AG09319 (cell line): ENCODE results near the gene PLD4.

Source experiments
- DNase-seq: peaks from one replicate; pipeline ENCODE4 v3.0.0-alpha.2; 2010; ENCODE audit warnings: low read depth; ENCODE audit errors: extremely low read depth
- CTCF ChIP-seq: IDR thresholded peaks from 2 replicates; pipeline ENCODE4 v1.5.1; 2011; ENCODE audit warnings: low read depth, mild to moderate bottlenecking, inconsistent platforms, low read length, moderate library complexity

Gene PLD4

GRCh38 chr14:104923640-104924420 lies 849 bp upstream of the PLD4 start:
- TF ChIP-seq CTCF: no peak

DNA sequence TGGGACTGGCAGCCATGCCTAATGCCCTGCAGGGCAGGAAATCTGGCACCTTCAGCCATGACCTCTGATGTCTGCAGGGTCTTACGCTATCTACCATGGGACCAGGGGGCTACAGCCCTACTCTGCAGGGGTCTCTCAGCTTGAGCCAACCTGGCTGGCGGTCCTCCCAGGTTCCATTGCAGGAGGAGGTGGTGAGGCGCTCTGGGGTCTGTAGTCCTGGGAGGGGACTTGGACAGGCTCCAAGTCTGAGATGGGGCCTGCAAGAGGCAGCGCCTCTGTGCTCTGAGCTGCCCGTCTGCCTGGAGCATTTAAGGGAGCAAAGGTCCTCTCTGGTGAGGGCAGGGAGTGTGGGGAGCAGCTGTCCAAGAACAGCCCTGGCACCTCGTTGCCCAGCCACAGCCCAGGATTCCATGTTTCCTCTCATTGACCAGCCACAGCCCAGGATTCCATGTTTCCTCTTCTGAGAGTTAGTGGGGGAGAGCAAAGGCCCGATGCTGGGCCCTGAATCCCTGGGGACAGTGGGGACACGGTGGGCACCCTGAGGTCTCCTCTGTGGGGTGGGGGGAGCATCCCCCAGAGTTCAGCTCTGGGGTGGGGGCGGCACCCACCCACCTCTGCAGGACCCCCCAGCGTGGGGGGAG lies 655 bp downstream of the PLD4 start:
- no peak for TF ChIP-seq CTCF
- DNase-seq: no peak

More at GRCh38 chr14:104923640-104924420, 849 bp upstream of the PLD4 start:
- DNase-seq: no peak

GRCh38 chr14:104925855-104926609 lies 1.4 kb downstream of the PLD4 start:
- no peak for TF ChIP-seq CTCF
- no peak for DNase-seq

GRCh38 chr14:104926619-104927431 lies 2.1 kb downstream of the PLD4 start:
- no peak for TF ChIP-seq CTCF
- DNase-seq: no peak

- DNase-seq: no peak
- no peak for TF ChIP-seq CTCF
Measured at GRCh38 chr14:104927432-104927816, 2.7 kb downstream of the PLD4 start.

DNA sequence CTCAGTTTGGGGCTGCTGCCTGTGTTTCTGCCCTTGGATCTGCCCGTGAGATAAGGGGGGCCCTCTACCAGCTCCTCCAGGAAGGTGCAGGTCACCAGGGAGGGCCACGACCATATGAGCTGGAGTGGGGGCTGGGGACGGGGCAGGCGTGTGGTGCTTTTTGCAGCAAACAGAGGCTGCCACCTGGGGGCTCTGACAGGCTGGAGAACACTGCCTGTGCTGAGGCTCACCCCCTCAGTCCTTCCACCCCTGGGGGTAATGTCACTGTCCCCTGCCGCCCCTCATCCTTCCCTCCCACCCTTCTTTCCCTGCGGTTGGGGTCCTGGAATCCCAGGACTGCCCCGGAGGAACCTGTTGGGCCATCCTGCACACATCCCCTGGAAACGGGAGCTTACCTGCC lies 3.2 kb downstream of the PLD4 start:
- TF ChIP-seq CTCF: no peak
- no peak for DNase-seq
